Transverse colon (tissue), 4 donors: ENCODE measurements around the gene GNB2.

Source experiments
- POLR2A ChIP-seq: fragments of 450-650 bp; IDR thresholded peaks from one replicate; pipeline ENCODE4 v1.6.1; 2016; ENCODE audit warnings: antibody characterized with exemption, mild to moderate bottlenecking, moderate library complexity
- POLR2AphosphoS5 ChIP-seq, 3 donors: sonication (generic); formaldehyde crosslinking; IDR thresholded peaks; one replicate each; pipeline ENCODE4 v1.6.1; 2016; ENCODE audit warnings: antibody characterized with exemption in 3 of 3
- TF ChIP-seq, protein P1 (sequence below), 5 experiments: fragments of 200-600 bp in 3 of 5; fragments of 450-650 bp in 2 of 5; sonication (generic) in 3 of 5; IDR thresholded peaks; 1 replicate in 2 of 5; 2 replicates in 3 of 5; pipeline ENCODE4 v1.5.1; 2016 to 2017; ENCODE audit warnings: antibody characterized with exemption in 5 of 5, inconsistent platforms in 3 of 5, mild to moderate bottlenecking in 2 of 5, moderate library complexity in 1 of 5

DNA sequence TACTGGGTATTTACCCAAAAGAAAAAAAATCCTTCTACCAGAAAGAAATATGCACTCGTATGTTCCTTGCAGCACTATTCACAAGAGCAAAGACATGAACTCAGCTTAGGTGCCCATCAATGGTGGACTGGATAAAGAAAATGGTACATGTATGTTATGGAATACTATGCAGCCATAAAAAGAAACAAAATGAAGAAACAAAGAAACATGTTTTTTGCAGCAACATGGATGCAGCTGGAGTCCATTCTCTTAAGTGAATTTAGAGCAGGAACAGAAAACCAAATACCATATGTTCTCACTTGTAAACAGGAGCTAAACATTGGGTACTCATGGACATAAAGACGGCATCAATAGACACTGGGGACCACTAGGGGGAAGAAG is 5.5 kb upstream of the GNB2 start:
- TF ChIP-seq, protein P1, sequence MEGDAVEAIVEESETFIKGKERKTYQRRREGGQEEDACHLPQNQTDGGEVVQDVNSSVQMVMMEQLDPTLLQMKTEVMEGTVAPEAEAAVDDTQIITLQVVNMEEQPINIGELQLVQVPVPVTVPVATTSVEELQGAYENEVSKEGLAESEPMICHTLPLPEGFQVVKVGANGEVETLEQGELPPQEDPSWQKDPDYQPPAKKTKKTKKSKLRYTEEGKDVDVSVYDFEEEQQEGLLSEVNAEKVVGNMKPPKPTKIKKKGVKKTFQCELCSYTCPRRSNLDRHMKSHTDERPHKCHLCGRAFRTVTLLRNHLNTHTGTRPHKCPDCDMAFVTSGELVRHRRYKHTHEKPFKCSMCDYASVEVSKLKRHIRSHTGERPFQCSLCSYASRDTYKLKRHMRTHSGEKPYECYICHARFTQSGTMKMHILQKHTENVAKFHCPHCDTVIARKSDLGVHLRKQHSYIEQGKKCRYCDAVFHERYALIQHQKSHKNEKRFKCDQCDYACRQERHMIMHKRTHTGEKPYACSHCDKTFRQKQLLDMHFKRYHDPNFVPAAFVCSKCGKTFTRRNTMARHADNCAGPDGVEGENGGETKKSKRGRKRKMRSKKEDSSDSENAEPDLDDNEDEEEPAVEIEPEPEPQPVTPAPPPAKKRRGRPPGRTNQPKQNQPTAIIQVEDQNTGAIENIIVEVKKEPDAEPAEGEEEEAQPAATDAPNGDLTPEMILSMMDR (IDR thresholded peaks at IDR 0.05) = no peak
- no peak for TF ChIP-seq POLR2A
- TF ChIP-seq POLR2AphosphoS5 (IDR thresholded peaks at IDR 0.05) = no peak
